KOPT-K1 (cell line): ENCODE data around the gene ZSCAN31.
"Not testable (repeated sequence)": the region's sequence is repeated elsewhere in the genome, so short reads cannot be mapped to it uniquely, and the experiment has no call there.

Experiments used
- H3K27ac ChIP-seq: fragments of 200-600 bp; sonication (generic); 2 replicates; pipeline ENCODE4 v1.5.1; 2016; ENCODE audit warnings: antibody characterized with exemption, mild to moderate bottlenecking, low read depth, low read length; ENCODE audit not compliant: poor library complexity, severe bottlenecking
- H3K36me3 ChIP-seq: fragments of 200-600 bp; sonication (generic); 2 replicates; pipeline ENCODE4 v1.5.1; 2017; ENCODE audit warnings: antibody characterized with exemption, mild to moderate bottlenecking, low read length, moderate library complexity; ENCODE audit not compliant: insufficient read depth
- H3K9me3 ChIP-seq: fragments of 200-600 bp; sonication (generic); 2 replicates; pipeline ENCODE4 v1.5.1; 2017; ENCODE audit warnings: antibody characterized with exemption, low read length, mild to moderate bottlenecking; ENCODE audit not compliant: insufficient read depth, poor library complexity, severe bottlenecking

Gene ZSCAN31

GRCh38 chr6:28340310-28341095, 4.6 kb upstream of the ZSCAN31 start:
- Histone ChIP-seq H3K36me3 (no peaks in the 10 kb centered on the region), H3K9me3 (peaks cover 9% of the 10 kb centered on the region), H3K27ac (no peak overlapping the region)

- Histone ChIP-seq H3K36me3 (no peaks in the 10 kb centered on the region), H3K27ac (peak overlapping the region; percentile 82), H3K9me3 (peaks cover 9% of the 10 kb centered on the region)
These were observed 1.2 kb upstream of the ZSCAN31 start for GRCh38 chr6:28337121-28337520.

- no peaks in the 10 kb centered on the region for H3K36me3 ChIP-seq
- H3K27ac ChIP-seq: peak overlapping the region; percentile 82
- H3K9me3 ChIP-seq: peaks cover 9% of the 10 kb centered on the region
These were observed 554 bp upstream of the ZSCAN31 start for GRCh38 chr6:28336284-28337120.

GRCh38 chr6:28335040-28335563, 846 bp downstream of the ZSCAN31 start:
- Histone ChIP-seq H3K27ac (peak overlapping the region; percentile 82), H3K36me3 (no peaks in the 10 kb centered on the region), H3K9me3 (peaks cover 5% of the 10 kb centered on the region)

GRCh38 chr6:28334286-28335039, 1.5 kb downstream of the ZSCAN31 start:
- Histone ChIP-seq H3K27ac (no peak overlapping the region), H3K9me3 (no peaks in the 10 kb centered on the region), H3K36me3 (no peaks in the 10 kb centered on the region)

- Histone ChIP-seq H3K27ac (no peak overlapping the region), H3K9me3 (peaks cover 8% of the 10 kb centered on the region), H3K36me3 (no peaks in the 10 kb centered on the region)
These were observed 2.3 kb downstream of the ZSCAN31 start for GRCh38 chr6:28333599-28334018.

- Histone ChIP-seq H3K9me3 (peaks cover 8% of the 10 kb centered on the region), H3K36me3 (no peaks in the 10 kb centered on the region), H3K27ac (no peak overlapping the region)
These were observed 2.9 kb downstream of the ZSCAN31 start for GRCh38 chr6:28333047-28333446.

- H3K36me3 ChIP-seq: peaks cover 7% of the 10 kb centered on the region; the same call in 1 of the 2 replicates
- no peak overlapping the region for H3K27ac ChIP-seq
- peaks cover 36% of the 10 kb centered on the region for H3K9me3 ChIP-seq
These were observed 5.9 kb downstream of the ZSCAN31 start for GRCh38 chr6:28330041-28330440.

GRCh38 chr6:28326371-28326948, 9.5 kb downstream of the ZSCAN31 start:
- H3K9me3 ChIP-seq: peaks cover 51% of the 10 kb centered on the region
- H3K36me3 ChIP-seq: peaks cover 7% of the 10 kb centered on the region; the same call in 1 of the 2 replicates
- no peak overlapping the region for H3K27ac ChIP-seq

GRCh38 chr6:28323813-28324424, 12.0 kb downstream of the ZSCAN31 start:
- no peak overlapping the region for H3K27ac ChIP-seq
- peaks cover 55% of the 10 kb centered on the region for H3K9me3 ChIP-seq
- peaks cover 7% of the 10 kb centered on the region; the same call in 1 of the 2 replicates for H3K36me3 ChIP-seq

GRCh38 chr6:28322661-28323060, 13.3 kb downstream of the ZSCAN31 start:
- no peak overlapping the region for H3K27ac ChIP-seq
- peaks cover 7% of the 10 kb centered on the region; the same call in 1 of the 2 replicates for H3K36me3 ChIP-seq
- H3K9me3 ChIP-seq: peaks cover 50% of the 10 kb centered on the region

GRCh38 chr6:28317866-28318265, 18.1 kb downstream of the ZSCAN31 start:
- not testable (repeated sequence) for H3K27ac ChIP-seq, H3K36me3 ChIP-seq, H3K9me3 ChIP-seq

GRCh38 chr6:28315628-28316027, 20.3 kb downstream of the ZSCAN31 start:
- Histone ChIP-seq H3K36me3 (no peaks in the 10 kb centered on the region), H3K27ac (no peak overlapping the region), H3K9me3 (peaks cover 1% of the 10 kb centered on the region)

GRCh38 chr6:28312939-28313338, 23.0 kb downstream of the ZSCAN31 start:
- no peaks in the 10 kb centered on the region for H3K36me3 ChIP-seq
- no peak overlapping the region for H3K27ac ChIP-seq
- no peaks in the 10 kb centered on the region for H3K9me3 ChIP-seq
